Left lung (tissue), 10 donors: Measurements from ENCODE around the gene PPP2R2D. TPM values are rescaled to one million over a fixed set of nuclear protein-coding genes. Genes with fewer than 3 reads are reported as not detected.
A peak's percentile ranks its signal among the peaks of the same experiment; 100 is the strongest.

ENCODE experiments used
- ATAC-seq: fragments of 200-7000 bp; cut with Tn5 transposase; one replicate; pipeline ENCODE4 v1.9.1; 2020; ENCODE audit warnings: moderate library complexity
- DNase-seq, 4 donors: peaks; one replicate each; pipeline ENCODE4 v3.0.0-alpha.2; 2013 to 2020
- H3K27ac ChIP-seq, 2 donors: fragments of 200-600 bp; sonication (generic) in 1 of 2; one replicate each; pipeline versions ENCODE4 v1.5.0 to v1.8.0; 2020 to 2021
- H3K27me3 ChIP-seq, 2 donors: fragments of 200-600 bp; sonication (generic) in 1 of 2; one replicate each; pipeline versions ENCODE4 v1.5.0 to v1.8.0; 2020 to 2021
- H3K36me3 ChIP-seq, 2 donors: fragments of 200-600 bp; sonication (generic) in 1 of 2; one replicate each; pipeline versions ENCODE4 v1.5.0 to v1.8.0; 2020 to 2021
- H3K4me1 ChIP-seq, 2 donors: fragments of 200-600 bp; one replicate each; pipeline ENCODE4 v1.8.0; 2021
- H3K4me3 ChIP-seq, 2 donors: fragments of 200-600 bp; sonication (generic) in 1 of 2; one replicate each; pipeline versions ENCODE4 v1.5.0 to v1.8.0; 2020 to 2021; ENCODE audit warnings: mild to moderate bottlenecking in 1 of 2
- H3K9me3 ChIP-seq, 2 donors: fragments of 200-600 bp; sonication (generic) in 1 of 2; one replicate each; pipeline versions ENCODE4 v1.5.0 to v1.8.0; 2020 to 2021
- CTCF ChIP-seq, 2 donors: fragments of 200-600 bp; sonication (generic) in 1 of 2; IDR thresholded peaks; one replicate each; pipeline versions ENCODE4 v1.5.0 to v1.8.0; 2021; ENCODE audit warnings: antibody characterized with exemption in 2 of 2
- intact Hi-C, 2 donors: fragments of 100-400 bp; cut with DNase I; formaldehyde crosslinking; loops; one replicate each; pipeline versions ENCODE4 v1.11.2 to v1.14.2; 2022
- polyA plus RNA-seq, 6 donors: library from polyadenylated mRNA; unstranded; fragments of 120-200 nt; gene quantifications; one replicate each; pipeline ENCODE4 v1.2.1, GENCODE V29; 2013; ENCODE audit not compliant: insufficient read length in 6 of 6
- total RNA-seq, 2 donors: library from RNA; stranded (reverse); fragmentation: NEBNext Ultra II Directional; extraction: Animal tissue kit (Norgen Biotek cat#: 25700); gene quantifications; one replicate each; pipeline ENCODE4 v1.2.1, GENCODE V29; 2021
- donor health status: DM: no; HTN: yes; CAD: no.
- donor health status: DM: no; HTN: no; CAD: no.

The PPP2R2D gene
- total and polyA plus RNA-seq, 8 donors: 22.7 to 42.4 (median 35.8) TPM

GRCh38 chr10:132003282-132003924 is 102.6 kb downstream of the PPP2R2D start:
- no peaks in the 10 kb centered on the region for H3K27me3 ChIP-seq
- ATAC-seq: no peak
- no peaks in the 10 kb centered on the region for H3K36me3 ChIP-seq
- no peak overlapping the region for H3K27ac ChIP-seq
- intact Hi-C loops: no loop called here
- peak in 1 of 4 donors; percentile 48 for DNase-seq
- no peak overlapping the region for H3K4me3 ChIP-seq
- no peak for TF ChIP-seq CTCF (IDR thresholded peaks at IDR 0.05)
- no peaks in the 10 kb centered on the region for H3K9me3 ChIP-seq
- H3K4me1 ChIP-seq: peaks cover under 1 to 3% of the 10 kb centered on the region in 2 donors

DNA sequence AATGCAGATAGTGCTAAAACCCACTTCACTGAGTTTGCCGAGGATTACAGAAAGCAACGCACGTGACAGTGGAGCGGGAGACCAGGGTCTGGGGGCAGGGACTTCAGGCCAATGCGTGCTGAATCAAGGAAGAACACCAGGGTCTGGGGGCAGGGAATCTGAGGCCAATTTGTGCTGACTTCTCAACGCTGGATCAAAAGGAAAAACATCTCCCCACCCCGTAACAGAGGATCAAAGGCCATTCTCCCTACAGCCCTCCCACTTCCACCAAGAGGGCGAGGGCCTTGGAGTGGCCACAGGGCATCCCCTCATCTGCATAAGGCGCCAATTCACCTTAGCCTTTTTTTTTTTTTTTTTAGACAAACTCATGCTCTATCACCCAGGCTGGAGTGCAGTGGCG is 103.2 kb downstream of the PPP2R2D start:
- TF ChIP-seq CTCF (IDR thresholded peaks at IDR 0.05): no peak
- ATAC-seq (no peak), DNase-seq (peak in 1 of 4 donors; percentile 29)
- Histone ChIP-seq H3K9me3 (no peaks in the 10 kb centered on the region), H3K27me3 (no peaks in the 10 kb centered on the region), H3K4me3 (no peak overlapping the region), H3K4me1 (no peaks in the 10 kb centered on the region), H3K27ac (no peak overlapping the region), H3K36me3 (no peaks in the 10 kb centered on the region)
- intact Hi-C loops: no loop called here

DNA sequence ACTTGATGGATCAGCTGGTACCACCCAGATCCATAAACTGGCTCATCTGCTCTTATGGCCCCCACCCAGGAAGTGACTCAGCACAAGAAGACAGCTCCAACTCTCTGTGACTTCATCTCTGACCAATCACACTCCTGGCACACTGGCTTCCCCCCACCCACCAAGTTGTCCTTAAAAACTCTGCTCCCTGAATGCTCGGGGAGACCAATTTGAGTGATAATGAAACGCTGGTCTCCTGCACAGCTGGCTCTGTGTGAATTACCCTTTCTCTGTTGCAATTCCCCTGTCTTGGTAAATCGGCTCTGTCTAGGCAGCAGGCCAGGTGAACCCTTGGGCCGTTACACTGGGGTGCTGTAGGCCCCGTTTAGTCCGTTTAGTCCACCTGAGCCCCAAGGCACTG is 104.3 kb downstream of the PPP2R2D start:
- ATAC-seq (no peak), DNase-seq (no peak)
- Histone ChIP-seq H3K4me3 (no peak overlapping the region), H3K9me3 (no peaks in the 10 kb centered on the region), H3K36me3 (no peaks in the 10 kb centered on the region), H3K27me3 (no peaks in the 10 kb centered on the region), H3K4me1 (no peaks in the 10 kb centered on the region), H3K27ac (no peak overlapping the region)
- TF ChIP-seq CTCF (IDR thresholded peaks at IDR 0.05): no peak
- intact Hi-C loops: no loop called here

- ATAC-seq (no peak), DNase-seq (no peak)
- no peaks in the 10 kb centered on the region for H3K27me3 ChIP-seq
- intact Hi-C loops: no loop called here
- H3K27ac ChIP-seq: no peak overlapping the region
- no peak for TF ChIP-seq CTCF (IDR thresholded peaks at IDR 0.05)
- H3K36me3 ChIP-seq: no peaks in the 10 kb centered on the region
- H3K4me1 ChIP-seq: no peaks in the 10 kb centered on the region
- H3K9me3 ChIP-seq: no peaks in the 10 kb centered on the region
- no peak overlapping the region for H3K4me3 ChIP-seq
These were observed 106.2 kb downstream of the PPP2R2D start for GRCh38 chr10:132006966-132007365.

- peak in 1 of 4 donors; percentile 17 for DNase-seq
- no peaks in the 10 kb centered on the region for H3K27me3 ChIP-seq
- H3K9me3 ChIP-seq: no peaks in the 10 kb centered on the region
- intact Hi-C loops: no loop called here
- no peak for TF ChIP-seq CTCF (IDR thresholded peaks at IDR 0.05)
- H3K4me3 ChIP-seq: no peak overlapping the region
- no peaks in the 10 kb centered on the region for H3K4me1 ChIP-seq
- no peak overlapping the region for H3K27ac ChIP-seq
- no peak for ATAC-seq
- H3K36me3 ChIP-seq: no peaks in the 10 kb centered on the region
These were observed 106.9 kb downstream of the PPP2R2D start for GRCh38 chr10:132007681-132008080.

Other genes with a start within 250 kb of the PPP2R2D start
- 10 to 100 TPM; 25.7 to 29.3 TPM for gene BNIP3, start 80.9 kb downstream of the PPP2R2D start, total RNA-seq
- 10 to 100 TPM; 34.5 to 55.3 (median 41.4) TPM for gene BNIP3, start 80.9 kb downstream of the PPP2R2D start, polyA plus RNA-seq
- gene JAKMIP3, start 164.9 kb downstream of the PPP2R2D start, total RNA-seq: under 1 TPM; 0.38 to 0.42 TPM
- under 1 TPM; 0.22 to 0.50 (median 0.35) TPM for gene JAKMIP3, start 164.9 kb downstream of the PPP2R2D start, polyA plus RNA-seq